Measurements from ENCODE around the gene NARS2. TPM values are rescaled to one million over a fixed set of nuclear protein-coding genes. Genes with fewer than 3 reads are reported as not detected.
A peak's percentile ranks its signal among the peaks of the same experiment; 100 is the strongest.
"Not testable (repeated sequence)": the region's sequence is repeated elsewhere in the genome, so short reads cannot be mapped to it uniquely, and the experiment has no call there.

The NARS2 gene
- total RNA-seq, 1 donor from 2014 or later = 17.5 TPM

DNA sequence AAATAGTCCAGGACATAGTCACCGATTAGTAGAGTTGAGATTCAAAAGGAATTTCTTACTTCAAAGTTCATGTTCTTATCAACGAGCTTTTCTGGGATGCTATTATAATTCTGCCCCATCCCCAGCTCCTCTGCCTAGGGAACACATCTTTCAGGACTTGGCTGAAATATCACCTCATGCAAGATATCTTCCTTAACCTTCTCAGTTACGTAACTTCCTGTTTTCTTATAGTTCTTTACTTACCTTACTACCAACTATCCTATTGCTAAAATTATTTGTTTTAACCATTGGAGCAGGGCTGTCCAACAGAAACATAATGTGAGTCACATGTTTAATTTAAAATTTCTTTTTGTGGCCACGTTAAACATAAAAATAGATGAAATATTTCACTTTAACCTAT is 2.3 kb downstream of the NARS2 start:
- TF ChIP-seq, protein P1, sequence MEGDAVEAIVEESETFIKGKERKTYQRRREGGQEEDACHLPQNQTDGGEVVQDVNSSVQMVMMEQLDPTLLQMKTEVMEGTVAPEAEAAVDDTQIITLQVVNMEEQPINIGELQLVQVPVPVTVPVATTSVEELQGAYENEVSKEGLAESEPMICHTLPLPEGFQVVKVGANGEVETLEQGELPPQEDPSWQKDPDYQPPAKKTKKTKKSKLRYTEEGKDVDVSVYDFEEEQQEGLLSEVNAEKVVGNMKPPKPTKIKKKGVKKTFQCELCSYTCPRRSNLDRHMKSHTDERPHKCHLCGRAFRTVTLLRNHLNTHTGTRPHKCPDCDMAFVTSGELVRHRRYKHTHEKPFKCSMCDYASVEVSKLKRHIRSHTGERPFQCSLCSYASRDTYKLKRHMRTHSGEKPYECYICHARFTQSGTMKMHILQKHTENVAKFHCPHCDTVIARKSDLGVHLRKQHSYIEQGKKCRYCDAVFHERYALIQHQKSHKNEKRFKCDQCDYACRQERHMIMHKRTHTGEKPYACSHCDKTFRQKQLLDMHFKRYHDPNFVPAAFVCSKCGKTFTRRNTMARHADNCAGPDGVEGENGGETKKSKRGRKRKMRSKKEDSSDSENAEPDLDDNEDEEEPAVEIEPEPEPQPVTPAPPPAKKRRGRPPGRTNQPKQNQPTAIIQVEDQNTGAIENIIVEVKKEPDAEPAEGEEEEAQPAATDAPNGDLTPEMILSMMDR (IDR thresholded peaks at IDR 0.05) = no peak
- peaks cover 24% of the 10 kb centered on the region for H3K36me3 ChIP-seq
- no peaks in the 10 kb centered on the region for H3K9me3 ChIP-seq
- ATAC-seq (no peak), DNase-seq (no peak)
- intact Hi-C loops (cut with DNase I) = no loop called here
- H3K4me1 ChIP-seq = peaks cover 12% of the 10 kb centered on the region
- no peaks in the 10 kb centered on the region for H3K27me3 ChIP-seq
- no peak overlapping the region for H3K4me3 ChIP-seq
- no peak overlapping the region for H3K27ac ChIP-seq

DNA sequence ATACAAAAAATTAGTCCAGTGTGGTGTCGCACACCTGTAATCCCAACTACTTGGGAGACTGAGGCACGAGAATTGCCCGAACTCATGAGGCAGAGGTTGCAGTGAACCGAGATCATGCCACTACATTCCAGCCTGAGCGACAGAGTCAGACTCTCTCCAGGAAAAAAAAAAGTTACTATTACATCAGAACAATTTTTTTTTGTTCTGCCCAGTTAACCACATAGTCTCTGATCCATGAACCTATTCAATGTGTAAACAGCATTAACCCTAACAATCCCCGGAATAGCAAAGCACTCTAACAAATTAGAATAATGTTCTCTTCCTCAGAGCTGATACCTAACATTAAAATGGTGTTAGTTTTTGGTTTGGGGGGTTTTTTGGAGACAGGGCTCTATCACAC is 4.6 kb downstream of the NARS2 start:
- H3K27ac ChIP-seq = no peak overlapping the region
- ATAC-seq (no peak), DNase-seq (no peak)
- H3K4me3 ChIP-seq = no peak overlapping the region
- peaks cover 6% of the 10 kb centered on the region for H3K4me1 ChIP-seq
- intact Hi-C loops (cut with DNase I) = no loop called here
- no peaks in the 10 kb centered on the region for H3K27me3 ChIP-seq
- TF ChIP-seq, protein P1 (IDR thresholded peaks at IDR 0.05) = no peak
- peaks cover 48% of the 10 kb centered on the region for H3K36me3 ChIP-seq
- no peaks in the 10 kb centered on the region for H3K9me3 ChIP-seq

GRCh38 chr11:78567209-78567608 is 7.5 kb downstream of the NARS2 start:
- DNase-seq (no peak), ATAC-seq (no peak)
- Histone ChIP-seq H3K27me3 (no peaks in the 10 kb centered on the region), H3K4me3 (no peak overlapping the region), H3K4me1 (peaks cover 19% of the 10 kb centered on the region), H3K36me3 (peaks cover 50% of the 10 kb centered on the region), H3K9me3 (no peaks in the 10 kb centered on the region), H3K27ac (no peak overlapping the region)
- TF ChIP-seq, protein P1 (IDR thresholded peaks at IDR 0.05) = no peak
- intact Hi-C loops (cut with DNase I) = loop anchor here (10.0 kb wide), 1 partner anchor 342 kb away; no protein-coding TSS in a partner anchor

GRCh38 chr11:78564490-78565467 is 9.9 kb downstream of the NARS2 start:
- no peak overlapping the region for H3K4me3 ChIP-seq
- H3K4me1 ChIP-seq = peaks cover 43% of the 10 kb centered on the region
- no peaks in the 10 kb centered on the region for H3K9me3 ChIP-seq
- no peak overlapping the region for H3K27ac ChIP-seq
- H3K36me3 ChIP-seq = peaks cover 42% of the 10 kb centered on the region
- DNase-seq (no peak), ATAC-seq (peak; percentile 78)
- intact Hi-C loops (cut with DNase I) = loop anchor here (10.0 kb wide), 1 partner anchor 340 kb away; no protein-coding TSS in a partner anchor
- TF ChIP-seq, protein P1 (IDR thresholded peaks at IDR 0.05) = peak; percentile 77
- no peaks in the 10 kb centered on the region for H3K27me3 ChIP-seq

DNA sequence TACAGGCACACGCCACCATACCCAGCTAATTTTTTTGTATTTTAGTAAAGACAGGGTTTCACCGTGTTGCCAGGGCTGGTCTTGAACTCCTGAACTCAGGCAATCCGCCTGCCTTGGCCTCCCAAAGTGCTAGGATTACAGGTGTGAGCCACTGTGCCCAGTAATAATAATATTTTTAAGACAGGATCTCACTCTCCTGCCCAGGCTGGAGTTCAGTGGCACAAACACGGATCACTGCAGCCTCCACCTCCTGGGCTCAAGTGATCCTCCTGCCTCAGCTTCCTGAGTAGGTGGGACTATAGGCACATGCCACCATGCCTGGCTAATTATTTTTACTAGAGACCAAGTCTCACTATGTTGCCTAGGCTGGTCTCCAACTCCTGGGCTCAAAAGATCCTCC is 10.6 kb downstream of the NARS2 start:
- not testable (repeated sequence) for ATAC-seq

GRCh38 chr11:78563090-78563489 is 11.6 kb downstream of the NARS2 start:
- H3K4me1 ChIP-seq = peaks cover 43% of the 10 kb centered on the region
- not testable (repeated sequence) for H3K9me3 ChIP-seq, ATAC-seq, H3K27me3 ChIP-seq, H3K4me3 ChIP-seq
- peaks cover 31% of the 10 kb centered on the region for H3K36me3 ChIP-seq
- peak overlapping the region; percentile 72 for H3K27ac ChIP-seq
- intact Hi-C loops (cut with DNase I) = loop anchor here (10.0 kb wide), 1 partner anchor 338 kb away; no protein-coding TSS in a partner anchor
- peak; percentile 75 for DNase-seq

More for the DNA sequence above, 10.6 kb downstream of the NARS2 start:
- peaks cover 38% of the 10 kb centered on the region for H3K36me3 ChIP-seq
- DNase-seq, H3K9me3 ChIP-seq, H3K4me3 ChIP-seq, H3K27ac ChIP-seq, H3K27me3 ChIP-seq: not testable (repeated sequence)
- peaks cover 43% of the 10 kb centered on the region for H3K4me1 ChIP-seq
- intact Hi-C loops (cut with DNase I) = loop anchor here (10.0 kb wide), 1 partner anchor 339 kb away; no protein-coding TSS in a partner anchor
